ENCODE measurements around the gene ERFL.

ERFL gene

GRCh38 chr19:41861116-41861768 is 67.0 kb downstream of the ERFL start:
- DNase-seq (ENCODE audit: extremely low read depth in 1 of 2, low read depth in 1 of 2), result no peak

- DNase-seq (ENCODE audit: extremely low read depth in 1 of 2, low read depth in 1 of 2), result no peak
Measured at GRCh38 chr19:41860419-41861115, 67.7 kb downstream of the ERFL start.

DNA sequence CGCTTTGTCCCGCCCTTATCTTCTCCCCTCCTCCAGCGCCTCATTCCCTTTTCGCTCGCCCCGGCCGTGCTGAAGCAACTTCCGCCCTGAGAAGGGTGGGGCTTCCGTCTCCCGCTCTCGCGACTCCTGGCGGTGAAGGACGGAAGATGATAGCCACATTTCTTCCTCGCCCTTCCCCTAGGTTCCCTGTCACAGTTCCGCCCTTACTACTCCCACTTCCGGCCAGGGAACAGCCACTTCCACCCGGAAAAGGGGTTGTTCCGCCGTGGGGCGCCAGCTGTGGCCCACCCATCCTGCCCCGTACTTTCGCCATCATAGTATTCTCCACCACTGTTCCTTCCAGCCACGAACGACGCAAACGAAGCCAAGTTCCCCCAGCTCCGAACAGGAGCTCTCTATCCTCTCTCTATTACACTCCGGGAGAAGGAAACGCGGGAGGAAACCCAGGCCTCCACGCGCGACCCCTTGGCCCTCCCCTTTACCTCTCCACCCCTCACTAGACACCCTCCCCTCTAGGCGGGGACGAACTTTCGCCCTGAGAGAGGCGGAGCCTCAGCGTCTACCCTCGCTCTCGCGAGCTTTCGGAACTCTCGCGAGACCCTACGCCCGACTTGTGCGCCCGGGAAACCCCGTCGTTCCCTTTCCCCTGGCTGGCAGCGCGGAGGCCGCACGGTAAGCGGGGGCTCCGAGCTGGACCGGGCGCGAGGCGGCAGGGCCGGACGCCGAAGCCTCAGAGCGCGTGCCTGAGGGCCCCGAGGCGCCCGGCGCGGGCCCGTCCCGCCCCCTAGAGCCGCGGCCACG is 68.4 kb downstream of the ERFL start, which contains the start of gene RPS19:
Gene RPS19, plus strand, starts transcription at position 638 of the 801 bp plus-strand sequence. CDS start 520 bp downstream, outside the sequence.
- peak; percentile 96 to 98 for DNase-seq (ENCODE audit: extremely low read depth in 1 of 2, low read depth in 1 of 2)

DNA sequence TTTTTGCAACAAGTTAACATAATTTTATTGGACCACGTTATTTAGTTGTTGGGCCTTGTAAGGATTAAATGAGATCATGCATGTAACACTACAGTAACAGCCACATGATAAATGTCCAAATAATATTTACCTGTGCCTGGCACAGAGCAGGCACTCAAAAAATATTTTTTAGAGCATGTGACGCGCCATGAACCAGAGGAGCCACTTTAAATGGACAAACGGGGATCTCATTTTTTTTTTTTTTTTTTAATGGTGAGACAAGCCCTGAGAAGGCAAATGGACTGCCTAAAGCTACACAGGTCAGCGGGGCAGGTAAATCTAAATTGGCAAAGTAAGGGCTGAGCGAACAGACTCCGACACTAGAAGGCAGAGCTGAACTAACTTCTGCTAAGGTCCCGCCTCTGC is 69.0 kb downstream of the ERFL start:
- no peak for DNase-seq (ENCODE audit: extremely low read depth in 1 of 2, low read depth in 1 of 2)
